B cell (primary cell): Measurements from ENCODE around the gene OTULINL.

ENCODE experiments used
- CTCF ChIP-seq: fragments of 200-600 bp; IDR thresholded peaks from one replicate; pipeline ENCODE4 v1.8.0; 2022; ENCODE audit warnings: antibody characterized with exemption, mild to moderate bottlenecking
- EZH2 ChIP-seq: IDR thresholded peaks from 2 replicates; pipeline ENCODE4 v1.6.1; 2012; ENCODE audit warnings: borderline replicate concordance, low read depth, mild to moderate bottlenecking, moderate library complexity, low read length; ENCODE audit not compliant: insufficient read depth, poor library complexity, severe bottlenecking

- no peak for TF ChIP-seq CTCF
- TF ChIP-seq EZH2 = no peak
These were observed 73.7 kb downstream of the OTULINL start for GRCh38 chr5:14655146-14655741.
